Tibial nerve (tissue), 4 donors: Measurements from ENCODE around the gene TAF6.

ENCODE experiments used
- EP300 ChIP-seq, 2 donors: sonication (generic); formaldehyde crosslinking; IDR thresholded peaks; one replicate each; pipeline ENCODE4 v1.6.1; 2017; ENCODE audit warnings: antibody characterized with exemption in 2 of 2, mild to moderate bottlenecking in 1 of 2
- POLR2A ChIP-seq, 2 donors: fragments of 450-650 bp; IDR thresholded peaks; one replicate each; pipeline ENCODE4 v1.6.1; 2017; ENCODE audit warnings: antibody characterized with exemption in 2 of 2, mild to moderate bottlenecking in 2 of 2, moderate library complexity in 2 of 2
- TF ChIP-seq, protein P1 (sequence below), 5 experiments: fragments of 200-600 bp in 3 of 5; fragments of 450-650 bp in 2 of 5; sonication (generic) in 3 of 5; IDR thresholded peaks; one replicate each; pipeline ENCODE4 v1.5.1; 2016 to 2019; ENCODE audit warnings: antibody characterized with exemption in 5 of 5, mild to moderate bottlenecking in 3 of 5, moderate library complexity in 2 of 5

DNA sequence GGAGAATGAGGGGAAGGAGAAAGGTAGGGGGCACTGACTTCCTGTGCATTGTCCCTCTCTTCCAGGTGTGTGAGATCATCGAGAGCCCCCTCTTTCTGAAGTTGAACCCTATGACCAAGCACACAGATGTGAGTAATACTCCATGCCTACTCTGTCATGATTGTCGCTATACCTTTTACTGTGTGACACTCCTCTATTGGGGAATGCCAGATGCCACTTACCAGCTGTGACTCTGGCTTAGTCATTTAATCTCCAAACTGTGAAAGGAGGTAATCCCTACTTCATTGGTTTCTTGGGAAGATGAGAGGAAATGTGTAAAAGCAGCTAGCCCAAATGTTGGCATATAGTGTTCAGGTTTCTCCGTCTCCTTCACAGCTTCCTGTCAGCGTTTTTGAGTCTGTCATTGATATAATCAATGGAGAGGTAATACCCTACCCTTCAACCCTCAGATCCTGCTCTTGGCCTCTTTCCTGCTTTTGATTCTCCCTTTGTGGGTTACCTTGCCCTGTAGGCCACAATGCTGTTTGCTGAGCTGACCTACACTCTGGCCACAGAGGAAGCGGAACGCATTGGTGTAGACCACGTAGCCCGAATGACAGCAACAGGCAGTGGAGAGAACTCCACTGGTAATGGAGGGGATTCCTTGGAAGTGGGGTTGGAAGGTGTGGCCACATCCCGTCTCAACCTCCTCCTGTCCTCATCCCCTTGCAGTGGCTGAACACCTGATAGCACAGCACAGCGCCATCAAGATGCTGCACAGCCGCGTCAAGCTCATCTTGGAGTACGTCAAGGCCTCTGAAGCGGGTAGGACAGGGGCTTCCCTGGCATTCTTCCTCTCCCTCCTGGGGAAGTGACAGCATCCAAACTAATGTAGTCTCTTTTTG, 28.4 kb downstream of the TAF6 start:
- TF ChIP-seq EP300 (IDR thresholded peaks at IDR 0.05) (no peak), POLR2A (IDR thresholded peaks at IDR 0.05) (no peak)
- TF ChIP-seq, protein P1, sequence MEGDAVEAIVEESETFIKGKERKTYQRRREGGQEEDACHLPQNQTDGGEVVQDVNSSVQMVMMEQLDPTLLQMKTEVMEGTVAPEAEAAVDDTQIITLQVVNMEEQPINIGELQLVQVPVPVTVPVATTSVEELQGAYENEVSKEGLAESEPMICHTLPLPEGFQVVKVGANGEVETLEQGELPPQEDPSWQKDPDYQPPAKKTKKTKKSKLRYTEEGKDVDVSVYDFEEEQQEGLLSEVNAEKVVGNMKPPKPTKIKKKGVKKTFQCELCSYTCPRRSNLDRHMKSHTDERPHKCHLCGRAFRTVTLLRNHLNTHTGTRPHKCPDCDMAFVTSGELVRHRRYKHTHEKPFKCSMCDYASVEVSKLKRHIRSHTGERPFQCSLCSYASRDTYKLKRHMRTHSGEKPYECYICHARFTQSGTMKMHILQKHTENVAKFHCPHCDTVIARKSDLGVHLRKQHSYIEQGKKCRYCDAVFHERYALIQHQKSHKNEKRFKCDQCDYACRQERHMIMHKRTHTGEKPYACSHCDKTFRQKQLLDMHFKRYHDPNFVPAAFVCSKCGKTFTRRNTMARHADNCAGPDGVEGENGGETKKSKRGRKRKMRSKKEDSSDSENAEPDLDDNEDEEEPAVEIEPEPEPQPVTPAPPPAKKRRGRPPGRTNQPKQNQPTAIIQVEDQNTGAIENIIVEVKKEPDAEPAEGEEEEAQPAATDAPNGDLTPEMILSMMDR (IDR thresholded peaks at IDR 0.05), result no peak
